PC-9 (cell line): ENCODE measurements around the gene INMT.

Source experiments
- EZH2 ChIP-seq: fragments of 200-600 bp; sonication (generic); IDR thresholded peaks from 2 replicates; pipeline ENCODE4 v1.8.0; 2017; ENCODE audit warnings: antibody characterized with exemption, low read depth
- TF ChIP-seq, protein P1 (sequence below): fragments of 200-600 bp; sonication (generic); conservative IDR thresholded peaks from 2 replicates; pipeline ENCODE4 v1.6.1; 2017; ENCODE audit warnings: mixed run types, antibody characterized with exemption, mild to moderate bottlenecking, moderate library complexity

DNA sequence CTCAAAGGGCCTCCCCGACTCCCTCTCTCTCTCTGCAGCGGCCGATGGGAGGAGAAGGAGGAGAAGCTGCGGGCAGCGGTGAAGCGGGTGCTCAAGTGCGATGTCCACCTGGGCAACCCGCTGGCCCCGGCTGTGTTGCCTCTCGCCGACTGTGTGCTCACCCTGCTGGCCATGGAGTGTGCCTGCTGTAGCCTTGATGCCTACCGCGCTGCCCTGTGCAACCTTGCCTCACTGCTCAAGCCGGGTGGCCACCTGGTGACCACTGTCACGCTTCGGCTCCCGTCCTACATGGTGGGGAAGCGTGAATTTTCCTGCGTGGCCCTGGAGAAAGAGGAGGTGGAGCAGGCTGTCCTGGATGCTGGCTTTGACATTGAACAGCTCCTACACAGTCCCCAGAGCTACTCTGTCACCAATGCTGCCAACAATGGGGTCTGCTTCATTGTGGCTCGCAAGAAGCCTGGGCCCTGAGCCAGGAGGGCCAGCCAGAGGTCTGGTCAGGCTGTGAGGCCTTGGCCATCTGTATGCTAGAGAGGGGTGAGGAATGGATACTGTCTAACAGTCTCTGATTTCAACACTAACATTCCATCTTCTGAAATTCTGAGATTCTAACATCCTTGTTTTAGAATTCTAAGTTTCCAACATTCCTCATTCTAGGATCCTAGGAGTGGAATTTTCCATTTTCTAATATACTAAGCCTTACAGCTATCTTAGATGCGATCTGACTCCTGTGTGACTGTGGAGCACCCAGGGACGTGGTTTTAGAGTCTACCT lies 3.6 kb downstream of the INMT start:
- TF ChIP-seq, protein P1, sequence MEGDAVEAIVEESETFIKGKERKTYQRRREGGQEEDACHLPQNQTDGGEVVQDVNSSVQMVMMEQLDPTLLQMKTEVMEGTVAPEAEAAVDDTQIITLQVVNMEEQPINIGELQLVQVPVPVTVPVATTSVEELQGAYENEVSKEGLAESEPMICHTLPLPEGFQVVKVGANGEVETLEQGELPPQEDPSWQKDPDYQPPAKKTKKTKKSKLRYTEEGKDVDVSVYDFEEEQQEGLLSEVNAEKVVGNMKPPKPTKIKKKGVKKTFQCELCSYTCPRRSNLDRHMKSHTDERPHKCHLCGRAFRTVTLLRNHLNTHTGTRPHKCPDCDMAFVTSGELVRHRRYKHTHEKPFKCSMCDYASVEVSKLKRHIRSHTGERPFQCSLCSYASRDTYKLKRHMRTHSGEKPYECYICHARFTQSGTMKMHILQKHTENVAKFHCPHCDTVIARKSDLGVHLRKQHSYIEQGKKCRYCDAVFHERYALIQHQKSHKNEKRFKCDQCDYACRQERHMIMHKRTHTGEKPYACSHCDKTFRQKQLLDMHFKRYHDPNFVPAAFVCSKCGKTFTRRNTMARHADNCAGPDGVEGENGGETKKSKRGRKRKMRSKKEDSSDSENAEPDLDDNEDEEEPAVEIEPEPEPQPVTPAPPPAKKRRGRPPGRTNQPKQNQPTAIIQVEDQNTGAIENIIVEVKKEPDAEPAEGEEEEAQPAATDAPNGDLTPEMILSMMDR: no peak
- TF ChIP-seq EZH2: no peak
